ENCODE measurements around the gene MYLK2. TPM values are rescaled to one million over a fixed set of nuclear protein-coding genes. Genes with fewer than 3 reads are reported as not detected.

The MYLK2 gene
- total and polyA plus RNA-seq, 9 donors = 35.0 to 65.5 (median 43.3) TPM

- 31% methylated on average over 14 of the region's 20 CpGs for WGBS (ENCODE audit: insufficient coverage)
- H3K27ac ChIP-seq (ENCODE audit: low read length) = peak overlapping the region; percentile 42
Observed at GRCh38 chr20:31833931-31834521, 14.9 kb downstream of the MYLK2 start.

DNA sequence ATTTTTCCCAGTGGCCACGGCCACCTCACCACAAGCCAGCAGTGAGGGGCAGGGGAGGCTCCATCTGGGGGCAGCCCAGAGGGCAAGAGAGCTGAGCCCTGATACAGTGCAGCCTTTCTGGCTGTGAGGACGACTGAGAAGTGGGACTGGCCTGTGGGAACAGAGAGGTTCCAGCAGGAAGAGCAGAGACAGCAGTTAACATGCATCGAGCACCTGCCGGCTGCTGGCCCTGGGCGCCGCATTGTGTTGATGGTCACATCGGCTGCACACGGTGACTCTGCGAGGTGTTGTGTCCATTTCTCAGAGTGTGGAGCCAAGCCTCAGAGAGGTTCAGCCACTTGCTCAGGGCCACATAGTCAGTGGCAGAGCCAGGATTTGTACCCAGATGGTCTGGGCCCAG, 16.4 kb downstream of the MYLK2 start:
- 55% methylated on average over 9 of the region's 9 CpGs for WGBS (ENCODE audit: insufficient coverage)
- H3K27me3 ChIP-seq (ENCODE audit: control insufficient read depth, insufficient read depth, low read length) = no peaks in the 10 kb centered on the region
- no peak for DNase-seq
- no peaks in the 10 kb centered on the region for H3K9me3 ChIP-seq (replicated peaks; ENCODE audit: control insufficient read depth, low read depth, low read length)
- peaks cover 13% of the 10 kb centered on the region for H3K36me3 ChIP-seq (ENCODE audit: control insufficient read depth, insufficient read depth, low read length)
- peaks cover 52% of the 10 kb centered on the region for H3K4me1 ChIP-seq (ENCODE audit: control insufficient read depth, insufficient read depth, low read length)
- peak overlapping the region; percentile 18 for H3K27ac ChIP-seq (ENCODE audit: low read length)
- H3K4me3 ChIP-seq (ENCODE audit: low read length) = no peak overlapping the region

More at GRCh38 chr20:31833931-31834521, 14.9 kb downstream of the MYLK2 start:
- no peaks in the 10 kb centered on the region for H3K9me3 ChIP-seq (replicated peaks; ENCODE audit: control insufficient read depth, low read depth, low read length)
- H3K4me1 ChIP-seq (ENCODE audit: control insufficient read depth, insufficient read depth, low read length) = peaks cover 48% of the 10 kb centered on the region
- no peak overlapping the region for H3K4me3 ChIP-seq (ENCODE audit: low read length)
- DNase-seq = no peak
- H3K36me3 ChIP-seq (ENCODE audit: control insufficient read depth, insufficient read depth, low read length) = peaks cover 22% of the 10 kb centered on the region
- H3K27me3 ChIP-seq (ENCODE audit: control insufficient read depth, insufficient read depth, low read length) = no peaks in the 10 kb centered on the region

DNA sequence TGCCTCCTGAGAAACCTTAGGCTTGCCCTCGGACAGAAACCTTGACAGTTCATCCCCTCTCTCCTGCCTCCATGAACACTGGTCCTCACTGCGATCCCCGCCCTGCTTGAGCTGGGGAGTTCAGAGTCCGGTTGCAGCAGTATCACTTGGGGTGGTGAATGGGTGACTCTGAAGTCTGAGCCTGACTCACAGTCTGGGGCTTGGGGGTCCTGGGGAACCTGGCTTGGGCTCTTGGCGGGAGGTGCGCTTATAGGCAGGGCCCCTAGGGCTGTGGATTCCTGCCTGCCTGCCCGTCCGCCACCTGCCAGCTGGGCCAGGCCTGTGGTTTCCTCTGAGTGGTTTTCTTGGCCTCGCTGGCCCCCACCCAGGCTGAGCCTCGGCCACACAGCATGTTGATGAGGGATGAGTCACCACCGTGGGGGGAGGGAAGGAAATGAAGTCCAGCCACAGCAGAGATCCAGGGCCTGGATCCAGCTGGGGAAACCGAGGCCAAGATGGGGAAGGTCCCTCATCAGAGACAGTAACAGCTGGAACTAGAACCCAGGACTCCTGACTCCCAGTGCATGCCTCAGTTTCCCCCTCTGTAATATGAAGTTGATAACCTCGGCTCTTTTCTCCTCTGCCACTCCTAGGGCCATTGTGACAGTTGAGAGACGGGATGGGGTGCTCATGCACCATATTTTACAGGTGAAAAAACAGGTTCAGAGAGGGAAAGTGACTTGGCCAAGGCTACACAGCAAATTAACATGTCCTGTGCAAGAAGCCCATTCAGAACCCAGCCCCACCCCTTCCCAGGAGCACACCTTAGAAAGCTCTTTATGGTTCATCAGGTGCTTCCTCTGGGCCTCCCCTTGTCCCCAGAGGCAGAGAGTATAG, 17.1 kb downstream of the MYLK2 start:
- H3K27me3 ChIP-seq (ENCODE audit: control insufficient read depth, insufficient read depth, low read length) = no peaks in the 10 kb centered on the region
- H3K27ac ChIP-seq (ENCODE audit: low read length) = peak overlapping the region; percentile 48
- H3K4me1 ChIP-seq (ENCODE audit: control insufficient read depth, insufficient read depth, low read length) = peaks cover 58% of the 10 kb centered on the region
- 9% methylated on average over 7 of the region's 14 CpGs for WGBS (ENCODE audit: insufficient coverage)
- DNase-seq = peak; percentile 87
- H3K9me3 ChIP-seq (replicated peaks; ENCODE audit: control insufficient read depth, low read depth, low read length) = no peaks in the 10 kb centered on the region
- no peak overlapping the region for H3K4me3 ChIP-seq (ENCODE audit: low read length)
- peaks cover 12% of the 10 kb centered on the region for H3K36me3 ChIP-seq (ENCODE audit: control insufficient read depth, insufficient read depth, low read length)

GRCh38 chr20:31836853-31837608, 17.9 kb downstream of the MYLK2 start:
- peak overlapping the region; percentile 48 for H3K27ac ChIP-seq (ENCODE audit: low read length)
- H3K4me1 ChIP-seq (ENCODE audit: control insufficient read depth, insufficient read depth, low read length) = peaks cover 65% of the 10 kb centered on the region
- no peak overlapping the region for H3K4me3 ChIP-seq (ENCODE audit: low read length)
- peak; percentile 74 for DNase-seq
- peaks cover 7% of the 10 kb centered on the region for H3K36me3 ChIP-seq (ENCODE audit: control insufficient read depth, insufficient read depth, low read length)
- no peaks in the 10 kb centered on the region for H3K27me3 ChIP-seq (ENCODE audit: control insufficient read depth, insufficient read depth, low read length)
- H3K9me3 ChIP-seq (replicated peaks; ENCODE audit: control insufficient read depth, low read depth, low read length) = no peaks in the 10 kb centered on the region
- WGBS (ENCODE audit: insufficient coverage) = 71% methylated on average over 3 of the region's 5 CpGs

- peak; percentile 68 for DNase-seq
- Histone ChIP-seq H3K27me3 (ENCODE audit: control insufficient read depth, insufficient read depth, low read length) (no peaks in the 10 kb centered on the region), H3K4me3 (ENCODE audit: low read length) (no peak overlapping the region), H3K36me3 (ENCODE audit: control insufficient read depth, insufficient read depth, low read length) (peaks cover 7% of the 10 kb centered on the region), H3K27ac (ENCODE audit: low read length) (peak overlapping the region; percentile 48), H3K9me3 (replicated peaks; ENCODE audit: control insufficient read depth, low read depth, low read length) (no peaks in the 10 kb centered on the region), H3K4me1 (ENCODE audit: control insufficient read depth, insufficient read depth, low read length) (peaks cover 75% of the 10 kb centered on the region)
- WGBS (ENCODE audit: insufficient coverage) = 24% methylated on average over 2 of the region's 3 CpGs
Observed at GRCh38 chr20:31837896-31838397, 18.8 kb downstream of the MYLK2 start.

DNA sequence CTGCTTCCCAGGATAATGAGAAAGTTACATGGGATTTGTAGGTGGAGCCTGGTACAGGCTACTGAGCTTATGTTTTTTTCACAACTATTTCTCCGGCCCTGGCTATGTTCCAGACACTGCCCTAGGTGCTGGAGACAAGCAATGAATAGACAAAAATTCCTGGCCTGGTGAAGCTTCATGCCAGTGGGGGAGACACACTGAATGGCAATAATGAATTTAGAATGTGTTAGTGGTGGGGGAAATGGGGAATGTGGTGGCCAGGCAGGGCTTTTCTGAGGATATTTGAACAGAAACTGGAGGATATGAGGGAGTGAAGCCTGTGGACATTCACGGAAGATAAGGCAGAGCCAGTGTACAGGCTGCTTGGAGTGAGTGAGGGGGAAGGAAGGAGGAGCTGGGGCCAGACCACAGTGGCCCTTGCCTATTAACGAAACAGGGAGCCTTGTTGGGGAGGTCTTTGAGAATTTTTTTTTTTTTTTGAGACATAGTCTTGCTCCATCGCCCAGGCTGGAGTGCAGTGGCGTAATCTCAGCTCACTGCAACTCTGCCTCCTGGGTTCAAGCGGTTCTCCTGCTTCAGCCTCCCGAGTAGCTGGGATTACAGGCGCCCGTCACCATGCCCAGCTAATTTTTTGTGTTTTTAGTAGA, 19.6 kb downstream of the MYLK2 start:
- H3K4me1 ChIP-seq (ENCODE audit: control insufficient read depth, insufficient read depth, low read length) = peaks cover 76% of the 10 kb centered on the region
- 74% methylated on average over 3 of the region's 9 CpGs for WGBS (ENCODE audit: insufficient coverage)
- peak overlapping the region; percentile 48 for H3K27ac ChIP-seq (ENCODE audit: low read length)
- H3K27me3 ChIP-seq (ENCODE audit: control insufficient read depth, insufficient read depth, low read length) = no peaks in the 10 kb centered on the region
- H3K36me3 ChIP-seq (ENCODE audit: control insufficient read depth, insufficient read depth, low read length) = peaks cover 4% of the 10 kb centered on the region
- no peak for DNase-seq
- no peak overlapping the region for H3K4me3 ChIP-seq (ENCODE audit: low read length)
- no peaks in the 10 kb centered on the region for H3K9me3 ChIP-seq (replicated peaks; ENCODE audit: control insufficient read depth, low read depth, low read length)

- H3K4me1 ChIP-seq (ENCODE audit: control insufficient read depth, insufficient read depth, low read length) = peaks cover 67% of the 10 kb centered on the region
- H3K9me3 ChIP-seq (replicated peaks; ENCODE audit: control insufficient read depth, low read depth, low read length) = no peaks in the 10 kb centered on the region
- H3K27ac ChIP-seq (ENCODE audit: low read length) = no peak overlapping the region
- WGBS (ENCODE audit: insufficient coverage) = 14% methylated on average over 1 of the region's 5 CpGs
- no peaks in the 10 kb centered on the region for H3K36me3 ChIP-seq (ENCODE audit: control insufficient read depth, insufficient read depth, low read length)
- H3K27me3 ChIP-seq (ENCODE audit: control insufficient read depth, insufficient read depth, low read length) = no peaks in the 10 kb centered on the region
- no peak for DNase-seq
- no peak overlapping the region for H3K4me3 ChIP-seq (ENCODE audit: low read length)
Observed at GRCh38 chr20:31839782-31840487, 20.8 kb downstream of the MYLK2 start.

- no peak for DNase-seq
- peaks cover 65% of the 10 kb centered on the region for H3K4me1 ChIP-seq (ENCODE audit: control insufficient read depth, insufficient read depth, low read length)
- H3K36me3 ChIP-seq (ENCODE audit: control insufficient read depth, insufficient read depth, low read length) = no peaks in the 10 kb centered on the region
- H3K27ac ChIP-seq (ENCODE audit: low read length) = peak overlapping the region; percentile 31
- no peaks in the 10 kb centered on the region for H3K27me3 ChIP-seq (ENCODE audit: control insufficient read depth, insufficient read depth, low read length)
- no peaks in the 10 kb centered on the region for H3K9me3 ChIP-seq (replicated peaks; ENCODE audit: control insufficient read depth, low read depth, low read length)
- 56% methylated on average over 5 of the region's 15 CpGs for WGBS (ENCODE audit: insufficient coverage)
- H3K4me3 ChIP-seq (ENCODE audit: low read length) = no peak overlapping the region
Observed at GRCh38 chr20:31840906-31841816, 22.0 kb downstream of the MYLK2 start.
